ENCODE measurements around the gene CACYBP.

CACYBP gene

GRCh38 chr1:174968750-174969244 lies 30.9 kb upstream of the CACYBP start:
- WGBS = 64% methylated on average over 5 of the region's 5 CpGs
- H3K18ac ChIP-seq (ENCODE audit: low read depth in 1 of 2, low read length in 2 of 2) = no peak overlapping the region
- no peaks in the 10 kb centered on the region for H3K27me3 ChIP-seq (ENCODE audit: control insufficient read depth in 1 of 2, insufficient read depth in 1 of 2, low read length in 2 of 2)
- no peak overlapping the region for H3K23ac ChIP-seq (ENCODE audit: low read length in 2 of 2)
- H2AK5ac ChIP-seq (ENCODE audit: low read length, severe bottlenecking) = no peak overlapping the region
- no peaks in the 10 kb centered on the region for H3K9me3 ChIP-seq (ENCODE audit: control insufficient read depth, low read length)
- no peak overlapping the region for H4K8ac ChIP-seq (ENCODE audit: low read length)
- H3K4ac ChIP-seq (ENCODE audit: low read depth in 1 of 2, low read length in 2 of 2) = no peak overlapping the region
- no peaks in the 10 kb centered on the region for H3K79me1 ChIP-seq (replicated peaks; ENCODE audit: low read length, poor library complexity, severe bottlenecking)
- no peak overlapping the region for H2AFZ ChIP-seq (ENCODE audit: low read depth, low read length)
- peak; percentile 69 for DNase-seq
- H2BK120ac ChIP-seq (ENCODE audit: low read depth, low read length) = no peak overlapping the region
- no peak overlapping the region for H3K14ac ChIP-seq (ENCODE audit: low read length in 2 of 2)
- no peak overlapping the region for H2BK15ac ChIP-seq (ENCODE audit: low read depth, poor library complexity, severe bottlenecking)
- H3K36me3 ChIP-seq (ENCODE audit: control insufficient read depth in 1 of 2, insufficient read depth in 2 of 2, low read depth in 1 of 2, low read length in 2 of 2) = peaks cover 0 to 3% of the 10 kb centered on the region in 2 experiments
- no peak overlapping the region for H3K4me2 ChIP-seq (ENCODE audit: low read length, poor library complexity, severe bottlenecking)
- H4K91ac ChIP-seq (ENCODE audit: low read length) = no peak overlapping the region
- no peak overlapping the region for H3K4me3 ChIP-seq (ENCODE audit: insufficient read depth in 1 of 2, low read depth in 1 of 2, low read length in 2 of 2)
- H2BK12ac ChIP-seq (ENCODE audit: low read length in 2 of 2) = no peak overlapping the region
- peak overlapping the region; percentile 63 for H3K27ac ChIP-seq (ENCODE audit: low read length, poor library complexity, severe bottlenecking)
- H3K9ac ChIP-seq (ENCODE audit: low read length) = no peak overlapping the region
- peaks cover 5% of the 10 kb centered on the region for H3K4me1 ChIP-seq (ENCODE audit: control insufficient read depth, insufficient read depth, low read depth, low read length)
- H2BK5ac ChIP-seq (ENCODE audit: low read depth, low read length, poor library complexity, severe bottlenecking) = no peak overlapping the region

GRCh38 chr1:174969977-174970376 lies 29.8 kb upstream of the CACYBP start:
- no peak overlapping the region for H4K91ac ChIP-seq (ENCODE audit: low read length)
- H3K79me1 ChIP-seq (replicated peaks; ENCODE audit: low read length, poor library complexity, severe bottlenecking) = no peaks in the 10 kb centered on the region
- H4K8ac ChIP-seq (ENCODE audit: low read length) = no peak overlapping the region
- H3K27me3 ChIP-seq (ENCODE audit: control insufficient read depth in 1 of 2, insufficient read depth in 1 of 2, low read length in 2 of 2) = no peaks in the 10 kb centered on the region
- no peaks in the 10 kb centered on the region for H3K9me3 ChIP-seq (ENCODE audit: control insufficient read depth, low read length)
- no peak overlapping the region for H3K18ac ChIP-seq (ENCODE audit: low read depth in 1 of 2, low read length in 2 of 2)
- WGBS = 83% methylated on average over 1 of the region's 1 CpG
- H3K23ac ChIP-seq (ENCODE audit: low read length in 2 of 2) = no peak overlapping the region
- peaks cover 3% of the 10 kb centered on the region in 2 experiments for H3K36me3 ChIP-seq (ENCODE audit: control insufficient read depth in 1 of 2, insufficient read depth in 2 of 2, low read depth in 1 of 2, low read length in 2 of 2)
- no peak overlapping the region for H3K4ac ChIP-seq (ENCODE audit: low read depth in 1 of 2, low read length in 2 of 2)
- H3K9ac ChIP-seq (ENCODE audit: low read length) = no peak overlapping the region
- peak overlapping the region; percentile 28 for H3K27ac ChIP-seq (ENCODE audit: low read length, poor library complexity, severe bottlenecking)
- no peak overlapping the region for H2AFZ ChIP-seq (ENCODE audit: low read depth, low read length)
- no peak overlapping the region for H3K4me2 ChIP-seq (ENCODE audit: low read length, poor library complexity, severe bottlenecking)
- no peak overlapping the region for H2AK5ac ChIP-seq (ENCODE audit: low read length, severe bottlenecking)
- DNase-seq = no peak
- H2BK12ac ChIP-seq (ENCODE audit: low read length in 2 of 2) = no peak overlapping the region
- no peak overlapping the region for H2BK15ac ChIP-seq (ENCODE audit: low read depth, poor library complexity, severe bottlenecking)
- no peak overlapping the region for H2BK5ac ChIP-seq (ENCODE audit: low read depth, low read length, poor library complexity, severe bottlenecking)
- H2BK120ac ChIP-seq (ENCODE audit: low read depth, low read length) = no peak overlapping the region
- peaks cover 7% of the 10 kb centered on the region for H3K4me1 ChIP-seq (ENCODE audit: control insufficient read depth, insufficient read depth, low read depth, low read length)
- no peak overlapping the region for H3K4me3 ChIP-seq (ENCODE audit: insufficient read depth in 1 of 2, low read depth in 1 of 2, low read length in 2 of 2)
- no peak overlapping the region for H3K14ac ChIP-seq (ENCODE audit: low read length in 2 of 2)

GRCh38 chr1:174971466-174971865 lies 28.3 kb upstream of the CACYBP start:
- Histone ChIP-seq H3K4me2 (ENCODE audit: low read length, poor library complexity, severe bottlenecking) (no peak overlapping the region), H3K79me1 (replicated peaks; ENCODE audit: low read length, poor library complexity, severe bottlenecking) (no peaks in the 10 kb centered on the region), H3K27me3 (ENCODE audit: control insufficient read depth in 1 of 2, insufficient read depth in 1 of 2, low read length in 2 of 2) (no peaks in the 10 kb centered on the region), H2BK120ac (ENCODE audit: low read depth, low read length) (no peak overlapping the region), H4K8ac (ENCODE audit: low read length) (no peak overlapping the region), H2AK5ac (ENCODE audit: low read length, severe bottlenecking) (peak overlapping the region; percentile 84), H3K14ac (ENCODE audit: low read length in 2 of 2) (no peak overlapping the region), H4K91ac (ENCODE audit: low read length) (no peak overlapping the region), H3K18ac (ENCODE audit: low read depth in 1 of 2, low read length in 2 of 2) (no peak overlapping the region), H3K36me3 (ENCODE audit: control insufficient read depth in 1 of 2, insufficient read depth in 2 of 2, low read depth in 1 of 2, low read length in 2 of 2) (peaks cover 3% of the 10 kb centered on the region in 2 experiments), H2BK15ac (ENCODE audit: low read depth, poor library complexity, severe bottlenecking) (no peak overlapping the region), H3K4ac (ENCODE audit: low read depth in 1 of 2, low read length in 2 of 2) (no peak overlapping the region), H3K9me3 (ENCODE audit: control insufficient read depth, low read length) (no peaks in the 10 kb centered on the region), H3K23ac (ENCODE audit: low read length in 2 of 2) (no peak overlapping the region), H2BK12ac (ENCODE audit: low read length in 2 of 2) (no peak overlapping the region), H3K4me3 (ENCODE audit: insufficient read depth in 1 of 2, low read depth in 1 of 2, low read length in 2 of 2) (no peak overlapping the region), H3K27ac (ENCODE audit: low read length, poor library complexity, severe bottlenecking) (no peak overlapping the region), H2BK5ac (ENCODE audit: low read depth, low read length, poor library complexity, severe bottlenecking) (no peak overlapping the region), H3K4me1 (ENCODE audit: control insufficient read depth, insufficient read depth, low read depth, low read length) (peaks cover 7% of the 10 kb centered on the region), H2AFZ (ENCODE audit: low read depth, low read length) (no peak overlapping the region), H3K9ac (ENCODE audit: low read length) (no peak overlapping the region)
- no peak for DNase-seq

GRCh38 chr1:174971902-174972301 lies 27.8 kb upstream of the CACYBP start:
- Histone ChIP-seq H2BK5ac (ENCODE audit: low read depth, low read length, poor library complexity, severe bottlenecking) (no peak overlapping the region), H2AFZ (ENCODE audit: low read depth, low read length) (no peak overlapping the region), H3K18ac (ENCODE audit: low read depth in 1 of 2, low read length in 2 of 2) (no peak overlapping the region), H2BK15ac (ENCODE audit: low read depth, poor library complexity, severe bottlenecking) (no peak overlapping the region), H3K14ac (ENCODE audit: low read length in 2 of 2) (no peak overlapping the region), H2AK5ac (ENCODE audit: low read length, severe bottlenecking) (no peak overlapping the region), H3K9me3 (ENCODE audit: control insufficient read depth, low read length) (no peaks in the 10 kb centered on the region), H3K79me1 (replicated peaks; ENCODE audit: low read length, poor library complexity, severe bottlenecking) (no peaks in the 10 kb centered on the region), H2BK120ac (ENCODE audit: low read depth, low read length) (no peak overlapping the region), H3K23ac (ENCODE audit: low read length in 2 of 2) (no peak overlapping the region), H3K4ac (ENCODE audit: low read depth in 1 of 2, low read length in 2 of 2) (no peak overlapping the region), H3K27me3 (ENCODE audit: control insufficient read depth in 1 of 2, insufficient read depth in 1 of 2, low read length in 2 of 2) (no peaks in the 10 kb centered on the region), H3K27ac (ENCODE audit: low read length, poor library complexity, severe bottlenecking) (no peak overlapping the region), H4K91ac (ENCODE audit: low read length) (no peak overlapping the region), H3K4me1 (ENCODE audit: control insufficient read depth, insufficient read depth, low read depth, low read length) (peaks cover 7% of the 10 kb centered on the region), H3K9ac (ENCODE audit: low read length) (no peak overlapping the region), H2BK12ac (ENCODE audit: low read length in 2 of 2) (no peak overlapping the region), H3K4me3 (ENCODE audit: insufficient read depth in 1 of 2, low read depth in 1 of 2, low read length in 2 of 2) (no peak overlapping the region), H3K4me2 (ENCODE audit: low read length, poor library complexity, severe bottlenecking) (no peak overlapping the region), H3K36me3 (ENCODE audit: control insufficient read depth in 1 of 2, insufficient read depth in 2 of 2, low read depth in 1 of 2, low read length in 2 of 2) (peaks cover 3% of the 10 kb centered on the region in 2 experiments), H4K8ac (ENCODE audit: low read length) (no peak overlapping the region)
- DNase-seq = no peak
- no CpG with 5 or more reads among the region's 2 CpGs for WGBS

Data from mesenchymal stem cell (in vitro differentiated cells and primary cell).